Right lung (tissue), 5 donors: ENCODE results near the gene EXOC2. TPM values are rescaled to one million over a fixed set of nuclear protein-coding genes. Genes with fewer than 3 reads are reported as not detected.
A peak's percentile ranks its signal among the peaks of the same experiment; 100 is the strongest.

Experiments
- DNase-seq, 2 donors: peaks; one replicate each; pipeline ENCODE4 v3.0.0-alpha.2; 2013
- polyA plus RNA-seq, 5 donors: library from polyadenylated mRNA; unstranded; fragments of 120-200 nt; gene quantifications; one replicate each; pipeline versions ENCODE4 v1.2.1 to v1.2.3, GENCODE V29; 2013; ENCODE audit warnings: inconsistent platforms in 1 of 5, low replicate concordance in 1 of 5; ENCODE audit not compliant: insufficient read length in 5 of 5, insufficient read depth in 1 of 5

Gene EXOC2
- polyA plus RNA-seq, 5 donors, result 25.3 to 31.5 (median 28.4) TPM

- no peak for DNase-seq
These were observed 222.0 kb downstream of the EXOC2 start for GRCh38 chr6:470901-471448.

- no peak for DNase-seq
These were observed 222.7 kb downstream of the EXOC2 start for GRCh38 chr6:470051-470900.

GRCh38 chr6:467671-468082, 225.3 kb downstream of the EXOC2 start:
- DNase-seq, result no peak

GRCh38 chr6:467111-467510, 225.8 kb downstream of the EXOC2 start:
- DNase-seq, result no peak

GRCh38 chr6:466564-466963, 226.4 kb downstream of the EXOC2 start:
- DNase-seq, result no peak

GRCh38 chr6:465531-466348, 227.2 kb downstream of the EXOC2 start:
- no peak for DNase-seq

GRCh38 chr6:456887-457286, 236.1 kb downstream of the EXOC2 start:
- DNase-seq, result no peak

GRCh38 chr6:456358-456867, 236.5 kb downstream of the EXOC2 start:
- DNase-seq, result no peak

- no peak for DNase-seq
These were observed 237.1 kb downstream of the EXOC2 start for GRCh38 chr6:455835-456234.

- DNase-seq, result no peak
These were observed 237.8 kb downstream of the EXOC2 start for GRCh38 chr6:455006-455585.

GRCh38 chr6:454148-454991, 238.6 kb downstream of the EXOC2 start:
- no peak for DNase-seq

- DNase-seq, result peak; percentile 31 to 32
These were observed 239.8 kb downstream of the EXOC2 start for GRCh38 chr6:453152-453551.

GRCh38 chr6:452301-453067, 240.5 kb downstream of the EXOC2 start:
- no peak for DNase-seq

GRCh38 chr6:451847-452246, 241.1 kb downstream of the EXOC2 start:
- no peak for DNase-seq

- no peak for DNase-seq
These were observed 241.6 kb downstream of the EXOC2 start for GRCh38 chr6:451336-451735.

- DNase-seq, result no peak
These were observed 243.2 kb downstream of the EXOC2 start for GRCh38 chr6:449486-450419.

- DNase-seq, result no peak
These were observed 243.9 kb downstream of the EXOC2 start for GRCh38 chr6:449057-449430.

- no peak for DNase-seq
These were observed 244.5 kb downstream of the EXOC2 start for GRCh38 chr6:448296-449056.
